HG03575 (cell line): ENCODE data around the gene SPARC.
A peak's percentile ranks its signal among the peaks of the same experiment; 100 is the strongest.

ENCODE experiments used
- ATAC-seq: cut with Tn5 transposase; IDR thresholded peaks from one replicate; pipeline ENCODE4 v1.9.1; 2021; ENCODE audit not compliant: unreplicated experiment, insufficient number of reproducible peaks, low FRiP score; ENCODE audit errors: extremely low read depth

Gene SPARC

GRCh38 chr5:151664694-151665585 is 21.8 kb downstream of the SPARC start:
- ATAC-seq = no peak

DNA sequence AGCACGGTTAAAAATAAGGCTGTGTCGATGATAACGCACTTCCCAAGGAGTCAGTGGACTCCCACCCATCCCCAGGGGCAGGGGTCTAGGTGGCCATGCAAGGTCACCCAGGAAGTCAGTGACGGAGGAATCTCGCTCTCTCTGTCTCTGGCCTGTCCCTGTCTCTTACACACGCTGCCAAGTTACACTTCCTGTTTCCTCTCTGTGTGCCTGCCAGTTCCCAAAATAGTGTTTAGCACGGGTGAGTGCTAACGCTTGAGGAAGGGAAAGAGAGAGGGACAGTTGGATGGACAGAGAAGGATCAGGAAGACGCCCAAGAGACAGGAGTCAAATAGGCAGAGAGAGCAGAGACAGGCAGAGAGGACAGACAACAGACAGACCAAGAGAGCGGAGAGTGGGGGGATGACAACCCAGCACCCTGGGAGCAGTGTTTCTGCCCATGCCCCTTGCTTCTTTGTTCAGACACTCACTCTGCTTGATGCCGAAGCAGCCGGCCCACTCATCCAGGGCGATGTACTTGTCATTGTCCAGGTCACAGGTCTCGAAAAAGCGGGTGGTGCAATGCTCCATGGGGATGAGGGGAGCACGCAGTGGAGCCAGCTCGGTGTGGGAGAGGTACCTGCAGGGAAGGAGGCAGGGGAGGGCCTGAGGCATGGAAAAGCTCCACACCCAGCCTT is 23.0 kb downstream of the SPARC start:
- no peak for ATAC-seq

DNA sequence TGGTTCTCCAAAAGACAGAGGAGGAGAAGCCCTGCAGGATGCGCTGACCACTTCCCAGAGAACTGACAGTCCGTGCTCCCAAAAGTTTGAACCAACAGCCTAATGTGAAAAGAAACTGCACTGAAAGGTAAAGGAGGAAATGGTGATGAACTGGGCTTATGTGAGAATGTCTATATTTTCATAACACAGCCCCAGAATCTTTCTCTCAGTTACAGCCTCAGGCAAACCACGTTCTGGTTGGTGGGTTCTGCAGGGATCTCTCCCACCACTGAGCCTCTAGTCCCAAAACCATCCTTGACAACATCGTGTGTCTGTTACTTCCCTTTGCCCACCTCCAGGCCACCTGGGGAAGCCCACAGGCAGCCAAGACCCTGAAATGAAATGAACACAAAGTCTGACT is 23.9 kb downstream of the SPARC start:
- no peak for ATAC-seq

- peak; percentile 65 for ATAC-seq
These were observed 24.6 kb downstream of the SPARC start for GRCh38 chr5:151661968-151662732.

DNA sequence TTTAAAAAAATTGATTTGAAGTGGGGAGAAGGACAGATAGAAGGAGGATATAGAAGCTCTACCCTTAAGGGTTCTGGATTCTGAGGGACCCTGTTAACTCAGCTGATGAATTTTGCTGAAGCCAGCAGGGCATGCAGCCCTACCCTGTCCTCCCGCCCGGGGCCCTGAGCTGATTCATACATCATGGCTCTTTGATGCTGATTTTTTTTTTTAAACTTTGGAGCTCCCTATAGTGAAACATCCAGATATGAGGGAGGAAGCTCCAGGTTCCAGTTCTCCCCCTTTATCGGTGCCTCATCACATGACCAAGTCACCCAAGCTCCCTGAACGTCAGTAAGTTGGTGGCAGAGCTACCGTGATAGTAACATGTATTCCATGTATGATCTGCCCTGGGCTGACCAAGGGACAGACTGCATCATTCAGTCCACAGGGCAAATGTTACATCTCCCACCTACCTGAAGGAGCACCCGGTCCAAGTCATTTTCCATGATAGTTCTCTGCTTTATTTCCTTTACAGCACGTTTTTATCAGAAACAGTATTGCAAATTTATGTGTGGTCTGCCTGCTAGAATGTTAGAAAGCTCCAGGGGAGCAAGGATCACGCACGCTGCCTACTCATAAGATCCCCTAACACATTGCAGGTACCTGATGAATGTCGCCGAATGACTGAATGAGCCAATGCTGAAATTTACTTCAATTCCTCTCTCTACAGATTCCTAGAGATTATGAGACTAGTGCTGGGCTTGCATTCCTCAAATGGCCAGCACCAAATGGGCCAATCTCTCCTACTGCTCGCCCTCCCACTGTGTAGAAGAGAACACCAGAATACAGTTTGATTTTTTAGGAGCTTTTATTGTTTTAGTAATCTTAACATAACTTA is 25.9 kb downstream of the SPARC start:
- ATAC-seq = no peak

DNA sequence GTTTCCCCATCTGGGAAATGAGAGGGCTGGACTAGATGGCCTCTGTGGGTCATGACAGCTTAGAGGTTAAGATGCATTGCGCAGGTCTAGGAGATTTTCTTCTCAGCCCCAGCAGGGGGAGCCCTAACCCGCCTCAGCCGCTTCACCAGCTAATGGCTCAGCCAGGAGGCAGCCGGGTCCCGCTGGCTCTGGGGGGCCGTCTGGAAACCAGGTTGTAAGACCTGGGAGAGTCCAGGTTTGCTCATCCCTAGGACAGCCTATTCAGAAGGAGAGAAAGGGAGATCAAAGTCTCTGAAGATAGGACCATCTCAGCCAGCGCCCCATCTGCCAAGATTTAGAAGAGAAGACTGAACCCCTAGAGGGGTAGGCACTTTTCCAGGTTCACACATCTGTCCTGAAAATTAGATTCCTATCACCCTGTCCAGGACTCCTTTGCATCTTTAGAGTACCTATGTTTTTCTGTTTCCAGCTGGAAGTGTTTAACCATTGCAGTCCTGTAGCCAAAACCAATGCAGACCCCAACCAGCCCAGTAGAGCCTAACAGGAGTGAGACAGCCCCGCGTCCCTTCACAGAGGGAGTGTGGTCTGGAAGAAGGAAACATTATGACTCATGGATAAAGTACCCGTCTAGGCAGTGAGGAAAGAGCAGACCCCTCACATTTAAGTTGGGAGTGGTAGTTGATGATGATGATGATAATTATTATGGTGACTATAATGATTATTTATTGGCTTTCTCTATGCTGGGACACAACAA is 27.5 kb downstream of the SPARC start:
- ATAC-seq = peak; percentile 35

GRCh38 chr5:151657114-151657513 is 29.6 kb downstream of the SPARC start:
- no peak for ATAC-seq

- no peak for ATAC-seq
These were observed 30.4 kb downstream of the SPARC start for GRCh38 chr5:151656311-151656710.

GRCh38 chr5:151651997-151652645 is 34.6 kb downstream of the SPARC start:
- ATAC-seq = peak; percentile 69

GRCh38 chr5:151648988-151649387 is 37.7 kb downstream of the SPARC start:
- ATAC-seq = no peak

GRCh38 chr5:151648089-151648488 is 38.6 kb downstream of the SPARC start:
- no peak for ATAC-seq

DNA sequence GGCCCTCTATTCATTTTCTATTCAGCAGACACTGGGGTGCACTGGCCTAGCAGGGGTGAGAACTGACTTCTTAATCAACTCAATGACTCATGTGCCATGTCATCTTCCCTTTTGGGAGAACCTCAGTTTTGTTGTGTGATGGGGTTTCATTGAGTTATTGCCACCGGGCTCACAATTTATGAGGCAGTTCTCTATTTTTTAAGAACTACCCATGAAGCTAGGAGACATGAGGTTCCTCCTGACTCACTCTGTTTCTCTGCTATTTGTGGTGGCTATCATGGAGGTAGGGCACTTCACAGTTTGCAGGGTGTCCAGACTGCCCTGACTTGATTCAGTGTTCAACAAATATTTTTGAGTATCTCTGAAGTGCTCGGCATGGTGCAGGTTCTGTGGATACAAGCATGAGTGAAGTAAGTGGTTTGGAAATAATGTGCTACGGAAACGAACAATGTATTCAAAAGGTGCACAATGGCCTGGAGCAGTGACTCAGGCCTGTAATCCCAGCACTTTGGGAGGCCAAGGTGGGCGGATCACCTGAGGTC is 39.3 kb downstream of the SPARC start:
- no peak for ATAC-seq

DNA sequence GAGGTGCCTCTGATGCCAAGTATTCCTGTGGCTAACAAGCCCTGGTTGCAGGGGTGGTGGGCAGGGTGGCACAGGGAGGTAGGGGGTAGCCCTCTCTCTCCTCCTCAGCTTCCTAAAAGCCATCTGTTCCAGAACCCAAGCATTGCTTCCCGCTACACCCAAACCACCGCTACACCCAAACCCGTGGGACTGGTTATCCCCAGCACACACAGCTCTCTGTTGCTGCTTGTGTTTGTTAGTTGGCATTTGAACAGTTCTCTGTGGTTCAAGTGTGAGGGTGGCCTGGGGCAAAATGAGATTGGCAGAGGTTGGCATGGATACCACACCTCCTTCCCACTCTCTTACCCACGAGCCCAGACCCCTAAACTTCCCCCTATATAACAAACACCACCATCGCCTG is 40.4 kb downstream of the SPARC start:
- no peak for ATAC-seq

DNA sequence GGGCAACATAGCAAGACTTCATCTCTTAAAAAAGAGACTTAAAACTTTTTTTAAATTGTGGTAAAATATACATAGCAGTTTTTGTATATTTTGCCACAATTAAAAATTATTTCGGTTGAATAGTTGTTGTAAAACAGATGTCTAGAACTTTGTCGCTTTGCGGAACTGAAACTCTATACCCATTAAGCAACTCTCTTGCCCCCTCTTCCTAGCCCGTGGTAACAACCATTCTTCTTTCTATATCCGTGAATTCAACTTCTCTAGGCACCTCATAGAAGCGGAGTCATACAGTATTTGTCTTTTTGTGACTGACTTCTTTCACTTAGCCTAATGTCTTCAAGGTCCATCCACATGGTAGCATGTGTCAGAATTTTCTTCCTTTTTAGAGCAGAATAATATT is 43.3 kb downstream of the SPARC start:
- ATAC-seq = no peak

- no peak for ATAC-seq
These were observed 44.1 kb downstream of the SPARC start for GRCh38 chr5:151642472-151643140.

GRCh38 chr5:151638619-151639018 is 48.1 kb downstream of the SPARC start:
- no peak for ATAC-seq

- ATAC-seq = no peak
These were observed 49.0 kb downstream of the SPARC start for GRCh38 chr5:151637676-151638075.
